Endothelial cell of coronary artery (primary cell): ENCODE data around the gene MYO3A. TPM values are rescaled to one million over a fixed set of nuclear protein-coding genes. Genes with fewer than 3 reads are reported as not detected.

Source experiments
- total RNA-seq: library from RNA; depleted of rRNA; stranded (reverse); fragments of >200 nt; gene quantifications from 2 replicates; pipeline ENCODE4 v1.2.3, GENCODE V29; 2014

The MYO3A gene
- total RNA-seq: not detected in 2 replicates

GRCh38 chr10:25933653-25934608 lies at the start of gene MYO3A:
Gene MYO3A, plus strand, starts transcription at chr10:25934229. Its CDS starts 17,882 bp downstream, at chr10:25952111.

GRCh38 chr10:26216585-26217395 lies 282.8 kb downstream of the MYO3A start, which contains the start of gene GAD2:
Gene GAD2, plus strand, starts transcription at chr10:26216774. Its CDS starts 36 bp downstream, at chr10:26216810.

